ENCODE results near the gene ERICH2. TPM values are rescaled to one million over a fixed set of nuclear protein-coding genes. Genes with fewer than 3 reads are reported as not detected.

ERICH2 gene
- total RNA-seq, 1 donor from 2014 or later, result not detected

GRCh38 chr2:170828533-170828916 is 58.3 kb downstream of the ERICH2 start:
- no peaks in the 10 kb centered on the region for H3K36me3 Mint-ChIP-seq (ENCODE audit: low read depth)
- peaks cover 7% of the 10 kb centered on the region for H3K4me1 Mint-ChIP-seq
- DNase-seq (ENCODE audit: low read depth, low spot score), result no peak
- no peaks in the 10 kb centered on the region for H3K9me3 Mint-ChIP-seq
- H3K27me3 Mint-ChIP-seq (ENCODE audit: low read depth), result peaks cover 52% of the 10 kb centered on the region
- no peak overlapping the region for H3K4me3 Mint-ChIP-seq
- TF ChIP-seq, protein P1, sequence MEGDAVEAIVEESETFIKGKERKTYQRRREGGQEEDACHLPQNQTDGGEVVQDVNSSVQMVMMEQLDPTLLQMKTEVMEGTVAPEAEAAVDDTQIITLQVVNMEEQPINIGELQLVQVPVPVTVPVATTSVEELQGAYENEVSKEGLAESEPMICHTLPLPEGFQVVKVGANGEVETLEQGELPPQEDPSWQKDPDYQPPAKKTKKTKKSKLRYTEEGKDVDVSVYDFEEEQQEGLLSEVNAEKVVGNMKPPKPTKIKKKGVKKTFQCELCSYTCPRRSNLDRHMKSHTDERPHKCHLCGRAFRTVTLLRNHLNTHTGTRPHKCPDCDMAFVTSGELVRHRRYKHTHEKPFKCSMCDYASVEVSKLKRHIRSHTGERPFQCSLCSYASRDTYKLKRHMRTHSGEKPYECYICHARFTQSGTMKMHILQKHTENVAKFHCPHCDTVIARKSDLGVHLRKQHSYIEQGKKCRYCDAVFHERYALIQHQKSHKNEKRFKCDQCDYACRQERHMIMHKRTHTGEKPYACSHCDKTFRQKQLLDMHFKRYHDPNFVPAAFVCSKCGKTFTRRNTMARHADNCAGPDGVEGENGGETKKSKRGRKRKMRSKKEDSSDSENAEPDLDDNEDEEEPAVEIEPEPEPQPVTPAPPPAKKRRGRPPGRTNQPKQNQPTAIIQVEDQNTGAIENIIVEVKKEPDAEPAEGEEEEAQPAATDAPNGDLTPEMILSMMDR (conservative IDR thresholded peaks at IDR 0.05), result no peak
- no peak overlapping the region for H3K27ac Mint-ChIP-seq (ENCODE audit: unreplicated experiment)

GRCh38 chr2:170829036-170829435 is 58.9 kb downstream of the ERICH2 start:
- Mint-ChIP-seq H3K4me1 (peaks cover 4% of the 10 kb centered on the region), H3K9me3 (no peaks in the 10 kb centered on the region), H3K4me3 (no peak overlapping the region)

DNA sequence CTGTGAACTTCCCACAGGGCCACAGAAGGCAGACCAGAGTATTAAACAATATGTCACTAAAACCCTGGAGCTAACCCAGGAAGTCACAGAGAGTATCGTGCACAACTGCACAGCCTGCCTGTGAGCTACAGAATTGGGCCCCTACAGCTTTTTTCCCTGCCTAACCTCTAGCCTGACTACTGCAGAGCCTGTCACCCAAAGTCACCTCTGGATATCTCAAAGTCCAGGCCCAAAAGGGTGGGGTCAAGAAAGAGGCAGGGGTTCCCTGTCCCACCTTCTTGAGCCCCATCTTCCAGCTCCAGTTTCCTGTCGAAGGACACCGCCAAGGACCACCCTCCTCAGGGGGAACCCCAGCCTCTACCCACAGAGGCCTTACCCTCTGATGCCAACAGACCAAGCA is 60.0 kb downstream of the ERICH2 start:
- H3K9me3 Mint-ChIP-seq, result no peaks in the 10 kb centered on the region
- no peaks in the 10 kb centered on the region for H3K36me3 Mint-ChIP-seq (ENCODE audit: low read depth)
- H3K27ac Mint-ChIP-seq (ENCODE audit: unreplicated experiment), result no peak overlapping the region
- no peak overlapping the region for H3K4me3 Mint-ChIP-seq
- peaks cover 36% of the 10 kb centered on the region for H3K27me3 Mint-ChIP-seq (ENCODE audit: low read depth)
- DNase-seq (ENCODE audit: low read depth, low spot score), result no peak
- peaks cover 4% of the 10 kb centered on the region for H3K4me1 Mint-ChIP-seq
- TF ChIP-seq, protein P1 (conservative IDR thresholded peaks at IDR 0.05), result no peak

More at GRCh38 chr2:170829036-170829435, 58.9 kb downstream of the ERICH2 start:
- TF ChIP-seq, protein P1 (conservative IDR thresholded peaks at IDR 0.05), result no peak
- Mint-ChIP-seq H3K36me3 (ENCODE audit: low read depth) (no peaks in the 10 kb centered on the region), H3K27me3 (ENCODE audit: low read depth) (peaks cover 47% of the 10 kb centered on the region), H3K27ac (ENCODE audit: unreplicated experiment) (no peak overlapping the region)
- DNase-seq (ENCODE audit: low read depth, low spot score), result no peak

GRCh38 chr2:170831115-170831514 is 60.9 kb downstream of the ERICH2 start:
- H3K4me1 Mint-ChIP-seq, result peaks cover 4% of the 10 kb centered on the region
- no peak overlapping the region for H3K27ac Mint-ChIP-seq (ENCODE audit: unreplicated experiment)
- no peaks in the 10 kb centered on the region for H3K9me3 Mint-ChIP-seq
- H3K4me3 Mint-ChIP-seq, result no peak overlapping the region
- TF ChIP-seq, protein P1 (conservative IDR thresholded peaks at IDR 0.05), result no peak
- no peak for DNase-seq (ENCODE audit: low read depth, low spot score)
- peaks cover 28% of the 10 kb centered on the region for H3K27me3 Mint-ChIP-seq (ENCODE audit: low read depth)
- no peaks in the 10 kb centered on the region for H3K36me3 Mint-ChIP-seq (ENCODE audit: low read depth)

DNA sequence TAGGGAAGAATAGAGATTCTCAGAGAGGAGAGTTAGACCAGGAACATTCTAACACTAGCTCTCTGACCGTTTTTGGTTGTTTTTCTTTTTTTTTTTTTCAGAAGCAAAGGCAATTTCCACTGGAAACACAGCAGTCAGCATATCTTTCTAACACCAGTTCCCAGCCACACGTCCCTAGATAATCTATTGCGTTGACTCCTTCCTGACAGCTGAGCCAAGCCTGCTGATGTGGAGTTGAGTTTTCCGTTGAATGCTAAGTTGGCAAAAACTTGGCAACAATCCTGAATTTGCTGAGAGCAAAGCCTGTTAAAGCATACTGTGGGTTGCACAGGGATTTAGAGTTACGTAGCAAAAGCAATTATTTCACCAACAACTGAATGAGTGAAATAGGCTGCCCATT is 65.8 kb downstream of the ERICH2 start:
- peaks cover 2% of the 10 kb centered on the region for H3K27me3 Mint-ChIP-seq (ENCODE audit: low read depth)
- TF ChIP-seq, protein P1 (conservative IDR thresholded peaks at IDR 0.05), result no peak
- no peak for DNase-seq (ENCODE audit: low read depth, low spot score)
- H3K4me1 Mint-ChIP-seq, result no peaks in the 10 kb centered on the region
- H3K9me3 Mint-ChIP-seq, result no peaks in the 10 kb centered on the region
- no peak overlapping the region for H3K4me3 Mint-ChIP-seq
- H3K27ac Mint-ChIP-seq (ENCODE audit: unreplicated experiment), result no peak overlapping the region
- no peaks in the 10 kb centered on the region for H3K36me3 Mint-ChIP-seq (ENCODE audit: low read depth)
